H4 (cell line): Measurements from ENCODE around the gene TSPAN18. TPM values are rescaled to one million over a fixed set of nuclear protein-coding genes. Genes with fewer than 3 reads are reported as not detected.
"Not testable (repeated sequence)": the region's sequence is repeated elsewhere in the genome, so short reads cannot be mapped to it uniquely, and the experiment has no call there.

Source experiments
- DNase-seq: peaks from one replicate; pipeline ENCODE4 v3.0.0-alpha.2; 2015; ENCODE audit warnings: low spot score
- total RNA-seq: library from RNA; depleted of rRNA; stranded (reverse); fragments of >200 nt; shearing (Covaris generic); gene quantifications from 2 replicates; pipeline ENCODE4 v1.2.3, GENCODE V29; 2014

The TSPAN18 gene
- total RNA-seq, 1 experiment from 2014 or later: 0.83 TPM

DNA sequence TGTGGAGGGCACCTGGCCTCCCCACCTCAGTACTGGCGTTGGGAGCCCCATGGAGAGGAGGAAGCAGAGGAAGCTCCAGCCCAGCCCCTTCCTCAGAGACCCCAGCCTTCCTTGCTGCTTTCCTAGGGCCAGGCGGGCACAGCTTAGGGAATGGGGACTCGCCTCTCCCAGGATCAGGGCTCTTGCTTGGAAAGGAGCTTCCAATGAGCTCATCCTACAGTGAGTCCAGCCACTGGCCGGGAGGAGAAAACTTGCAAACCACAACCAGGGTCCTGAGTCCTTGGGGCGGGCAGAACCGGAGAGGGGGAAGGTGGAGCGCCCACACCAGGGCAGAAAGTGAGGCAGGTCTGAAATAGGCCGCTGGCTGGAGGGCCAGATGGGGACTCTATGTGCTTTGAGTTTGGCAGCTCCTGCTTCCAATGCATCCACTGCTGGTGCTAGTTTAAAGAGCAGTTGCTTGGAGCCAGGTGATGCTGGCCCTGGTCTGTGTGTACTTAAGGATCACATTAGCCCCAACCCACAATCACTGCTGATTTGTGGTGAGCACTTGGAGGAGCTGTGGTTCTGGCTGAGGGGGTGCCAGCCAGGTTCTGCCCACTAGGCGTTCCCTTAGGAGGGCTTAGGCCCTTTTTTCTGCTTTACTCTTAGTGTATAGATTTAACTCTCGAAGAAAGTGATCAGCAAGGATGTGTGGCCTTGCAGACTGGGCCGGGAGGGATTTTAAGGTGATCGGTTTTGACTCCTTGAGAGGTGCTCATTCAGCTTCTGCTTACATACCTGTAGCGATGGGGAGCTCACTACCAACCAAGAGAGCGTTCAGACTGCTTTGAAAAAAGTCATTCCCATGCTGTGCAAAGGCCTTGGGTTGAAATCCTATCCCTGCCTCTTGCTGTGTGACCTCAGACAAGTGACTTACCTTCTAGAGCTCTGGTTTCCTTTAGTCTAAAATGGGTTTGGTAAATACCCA is 142.0 kb downstream of the TSPAN18 start:
- DNase-seq: peak; percentile 62

DNA sequence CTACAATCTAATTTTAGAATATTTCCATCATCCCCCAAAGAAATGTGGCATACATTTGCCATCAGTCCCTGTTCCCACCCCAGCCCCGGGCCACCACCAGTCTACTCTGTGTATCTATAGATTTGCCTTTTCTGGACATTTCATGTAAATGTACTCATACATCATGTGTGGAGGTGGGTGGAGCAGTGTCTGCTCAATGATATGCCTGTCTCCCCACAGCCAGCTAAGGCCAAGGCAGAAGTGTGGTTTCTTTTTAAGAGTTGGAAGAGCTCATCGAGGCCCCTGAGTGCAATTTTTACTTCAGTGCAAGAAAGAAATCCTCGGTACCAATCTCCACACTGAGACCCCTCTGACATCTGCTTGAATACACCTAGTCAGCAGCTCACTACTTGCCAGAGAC is 143.4 kb downstream of the TSPAN18 start:
- DNase-seq: no peak

DNA sequence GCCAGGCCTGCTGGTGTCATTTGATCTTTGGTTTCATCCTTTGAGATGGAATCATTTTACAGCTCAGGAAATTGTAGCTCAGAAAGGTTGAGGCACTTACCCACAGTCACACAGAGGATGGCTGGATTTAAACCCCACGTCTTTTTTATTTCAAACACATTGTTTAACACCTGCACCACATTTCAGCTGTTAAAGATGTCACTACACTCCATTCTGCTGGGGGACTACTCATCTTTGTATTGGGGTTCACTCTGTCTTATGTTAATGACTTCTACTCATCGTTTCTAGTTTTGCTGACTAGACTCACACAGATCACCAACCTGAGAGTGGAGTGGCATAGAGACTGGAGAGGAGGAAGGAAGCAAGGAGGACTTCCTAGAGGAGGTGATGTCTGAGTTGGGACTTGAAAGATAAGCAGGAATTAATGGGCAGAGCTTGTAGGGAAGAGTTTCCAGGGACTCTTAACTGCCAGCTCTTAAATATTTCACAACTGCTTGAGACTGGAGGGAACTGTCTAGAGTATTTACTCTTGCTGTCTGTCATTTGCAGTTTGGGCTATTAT is 143.9 kb downstream of the TSPAN18 start:
- DNase-seq: no peak

DNA sequence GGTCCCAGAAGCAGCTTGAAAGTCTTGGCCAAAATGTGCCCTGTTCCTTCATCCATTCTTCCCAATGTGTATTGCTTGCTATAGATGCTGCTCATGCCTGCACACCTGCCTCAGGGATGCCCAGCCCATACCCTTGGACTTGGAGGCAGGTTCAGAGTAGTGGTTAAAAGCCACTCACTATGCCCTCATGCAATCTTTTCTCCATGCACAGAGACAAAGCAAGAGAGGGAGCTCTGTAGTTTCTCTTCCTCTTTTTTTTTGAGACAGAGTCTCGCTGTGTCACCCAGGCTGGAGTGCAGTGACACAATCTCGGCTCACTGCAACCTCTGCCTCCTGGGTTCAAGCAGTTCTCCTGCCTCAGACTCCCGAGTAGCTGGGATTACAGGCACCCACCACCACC is 144.9 kb downstream of the TSPAN18 start:
- not testable (repeated sequence) for DNase-seq

DNA sequence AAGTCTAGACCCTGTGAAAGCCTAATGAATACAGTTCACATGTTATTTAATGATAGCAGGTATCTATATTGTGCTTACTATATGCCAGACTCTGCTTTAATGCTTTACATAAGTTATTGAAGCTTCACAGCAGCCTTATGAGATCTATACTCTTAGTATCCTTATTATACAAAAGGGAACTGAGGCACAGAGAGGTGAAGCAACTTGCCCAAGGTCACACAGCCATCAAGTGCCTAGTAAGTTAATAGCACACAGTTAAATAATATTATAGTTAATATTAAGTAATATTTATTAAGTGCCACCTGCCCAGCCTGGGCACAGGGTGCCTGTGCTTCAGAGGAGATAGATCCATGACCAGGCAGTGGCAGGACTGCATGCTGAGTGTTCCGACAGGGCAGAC is 145.8 kb downstream of the TSPAN18 start:
- DNase-seq: no peak

DNA sequence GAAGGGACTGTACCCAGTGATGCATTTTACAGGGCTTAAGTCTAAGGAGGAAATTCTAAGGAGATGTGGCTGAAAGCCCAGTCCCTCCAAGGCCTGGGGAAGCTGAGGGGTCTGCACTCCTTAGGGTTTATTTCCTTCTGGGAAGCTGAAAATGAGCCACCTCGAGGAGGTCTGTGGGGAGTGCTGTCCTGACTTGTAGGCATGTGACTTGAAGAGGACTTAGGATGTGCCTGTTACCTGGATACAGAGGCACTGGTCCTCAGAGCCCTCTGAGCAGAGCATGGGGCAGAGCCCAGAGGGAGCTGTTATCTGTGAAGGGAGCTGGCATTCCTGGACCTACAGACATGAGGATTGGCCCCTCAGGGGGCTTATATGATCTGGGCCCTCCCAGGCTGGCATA is 146.8 kb downstream of the TSPAN18 start:
- no peak for DNase-seq

DNA sequence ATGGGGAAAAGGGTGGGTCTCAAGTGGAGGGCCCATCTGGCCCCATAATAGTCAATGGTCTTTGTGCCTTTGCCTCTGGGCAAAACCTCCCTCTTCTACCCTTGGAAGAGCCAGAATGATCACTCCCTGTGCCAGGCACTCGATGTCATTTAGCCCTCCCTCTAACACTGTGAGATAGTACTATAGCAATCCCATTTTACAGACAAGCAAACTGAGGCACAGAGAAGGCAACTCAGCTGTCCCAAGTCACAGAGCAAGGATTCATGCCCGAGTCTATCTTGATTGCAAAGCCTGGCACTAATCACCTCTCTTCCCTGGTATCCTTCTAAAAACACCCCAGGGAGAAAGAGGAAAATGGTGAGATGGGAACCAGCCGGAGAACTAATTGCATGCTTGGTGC is 147.5 kb downstream of the TSPAN18 start:
- DNase-seq: no peak

DNA sequence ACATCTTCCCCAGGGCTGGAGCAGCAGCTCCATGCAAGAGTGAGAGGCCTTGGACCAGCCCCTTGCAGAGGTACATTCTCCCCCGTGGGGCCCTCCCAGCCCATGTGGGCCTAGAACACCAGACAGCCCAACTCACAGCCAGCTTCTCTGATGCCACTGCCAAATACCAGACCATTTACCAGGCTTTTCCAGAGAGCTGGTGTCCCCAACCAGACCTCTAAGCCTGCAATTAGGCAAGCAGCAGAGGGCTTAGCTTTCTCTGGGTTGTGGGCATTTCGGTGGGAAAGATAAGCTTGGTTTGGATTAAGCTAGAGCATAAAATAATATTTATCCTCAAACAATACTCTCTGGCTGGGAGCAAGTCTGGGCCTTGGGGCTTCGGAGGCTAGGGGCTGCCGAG is 148.3 kb downstream of the TSPAN18 start:
- no peak for DNase-seq

DNA sequence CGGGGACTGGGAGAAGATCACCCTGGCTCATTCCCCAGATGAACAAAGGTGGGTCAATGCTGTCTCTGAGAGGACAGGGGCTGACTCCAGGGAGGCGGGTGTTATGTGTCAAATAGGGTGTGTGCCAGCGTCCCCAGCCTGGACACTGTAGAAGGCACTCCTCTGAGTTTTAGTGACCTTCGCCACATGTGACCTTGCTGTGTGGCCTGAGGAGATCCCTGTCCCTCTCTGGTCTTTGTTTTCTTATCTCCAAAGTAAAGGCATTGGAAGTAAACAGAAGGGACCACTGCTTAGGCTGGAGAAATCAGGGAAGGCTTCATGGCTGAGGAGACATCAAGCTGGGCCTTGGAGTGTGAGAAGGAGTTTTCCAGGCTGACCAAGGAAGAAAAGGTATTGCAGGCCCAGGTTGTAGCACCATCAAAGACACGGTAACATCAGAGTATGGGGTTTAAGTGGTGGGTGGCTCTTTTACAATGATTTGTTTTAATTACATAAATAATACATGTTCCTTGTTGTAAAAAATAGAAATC is 149.5 kb downstream of the TSPAN18 start:
- no peak for DNase-seq

DNA sequence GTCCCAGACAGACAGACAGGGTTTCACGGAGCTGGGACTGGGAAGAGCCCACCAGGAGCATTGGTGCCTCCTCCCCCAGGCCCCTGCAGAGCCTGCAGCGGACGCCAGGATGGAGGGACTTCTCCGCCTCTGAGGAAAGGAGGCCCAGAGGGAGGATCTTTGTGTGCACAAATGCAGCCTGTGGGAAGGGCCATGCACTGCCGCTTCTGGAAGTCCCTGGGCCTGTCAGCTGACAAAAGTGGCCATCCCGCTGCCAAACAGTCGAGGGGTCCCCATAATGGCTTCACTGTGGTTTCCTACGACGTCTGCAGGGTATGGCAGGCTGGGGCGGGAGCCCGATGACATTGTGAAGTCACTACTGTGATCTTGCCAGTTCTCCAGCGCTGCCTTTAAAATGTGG is 150.1 kb downstream of the TSPAN18 start:
- no peak for DNase-seq

DNA sequence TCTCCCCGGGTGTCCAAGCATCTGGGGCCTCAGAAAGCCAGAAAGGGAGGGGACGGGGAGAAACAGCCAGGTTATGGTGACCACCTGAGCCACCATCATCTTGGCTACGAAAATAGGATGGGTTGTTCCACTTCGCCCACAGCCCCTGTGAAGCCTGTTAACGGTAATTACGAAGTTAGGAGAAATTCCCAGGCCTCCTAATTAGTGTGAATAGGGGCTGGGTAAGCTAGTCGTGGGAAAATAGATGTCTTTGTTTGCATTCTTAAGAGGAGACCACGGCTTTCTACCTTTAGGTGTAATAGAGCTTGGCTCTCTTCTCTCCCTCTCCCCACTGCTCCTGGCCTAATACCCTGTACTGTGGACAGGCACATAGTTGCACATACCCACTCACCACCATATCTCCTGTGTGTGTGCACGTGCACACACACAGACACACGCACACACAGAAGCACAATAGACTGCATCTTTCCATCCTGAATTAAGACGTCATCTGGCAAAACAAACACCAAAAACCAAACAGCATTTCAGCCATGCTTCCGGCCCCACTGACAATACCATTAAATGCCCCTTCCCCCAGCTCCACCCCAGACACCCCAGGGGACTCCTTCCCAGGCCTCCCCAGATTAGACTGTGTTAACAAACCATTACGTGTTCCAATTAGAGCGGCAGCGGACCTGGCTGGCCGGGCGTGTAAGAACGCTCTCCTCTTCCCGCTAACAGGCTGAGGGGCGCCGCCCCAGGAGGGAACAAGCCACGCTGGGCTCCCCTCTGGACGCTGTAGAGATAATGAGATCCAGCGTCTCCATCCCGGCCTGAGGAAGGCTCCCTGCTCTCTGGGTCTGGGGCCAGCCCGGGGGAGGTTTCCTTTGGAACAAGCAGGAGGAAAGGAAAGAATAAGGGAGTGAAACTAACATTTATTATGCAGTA is 151.1 kb downstream of the TSPAN18 start:
- peak; percentile 43 for DNase-seq

DNA sequence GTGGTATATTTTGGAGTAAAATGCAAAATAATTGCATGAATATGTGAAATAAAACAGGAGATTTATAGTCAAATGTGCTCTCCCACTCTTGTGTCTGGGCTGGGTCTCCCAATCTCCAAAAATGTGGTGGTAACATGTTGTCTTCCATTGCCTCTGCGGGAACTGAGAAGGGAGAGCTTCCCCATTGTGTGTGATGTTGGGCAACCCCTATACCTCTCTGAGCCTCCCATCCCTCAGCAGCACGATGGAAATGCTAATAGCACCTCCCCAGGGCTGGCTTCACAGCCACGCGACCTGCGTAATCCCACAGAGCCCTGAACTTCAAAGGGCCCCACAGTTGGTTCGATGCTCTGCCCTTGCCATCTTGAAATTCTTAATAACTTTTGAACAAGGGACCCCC is 151.9 kb downstream of the TSPAN18 start:
- DNase-seq: no peak

DNA sequence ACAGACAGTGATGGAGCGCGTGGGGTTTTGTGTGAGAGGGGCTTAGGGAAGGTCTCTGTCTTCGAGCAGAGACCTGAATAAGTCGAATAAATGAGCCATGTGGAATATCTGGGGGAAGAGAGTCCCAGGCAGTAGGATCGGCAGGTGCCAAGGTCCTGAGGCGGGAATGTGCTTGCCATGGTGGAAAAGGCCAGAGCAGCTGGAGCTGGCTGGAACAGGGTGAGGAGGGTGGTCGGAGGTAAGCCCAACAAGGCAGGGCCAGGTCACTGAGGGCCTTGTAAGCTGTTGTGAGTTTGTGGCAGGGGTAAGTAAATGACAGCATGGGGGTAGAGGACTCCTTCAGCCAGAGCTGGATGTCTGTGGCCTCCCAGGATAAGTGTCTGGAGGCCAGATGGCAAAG is 152.7 kb downstream of the TSPAN18 start:
- no peak for DNase-seq

DNA sequence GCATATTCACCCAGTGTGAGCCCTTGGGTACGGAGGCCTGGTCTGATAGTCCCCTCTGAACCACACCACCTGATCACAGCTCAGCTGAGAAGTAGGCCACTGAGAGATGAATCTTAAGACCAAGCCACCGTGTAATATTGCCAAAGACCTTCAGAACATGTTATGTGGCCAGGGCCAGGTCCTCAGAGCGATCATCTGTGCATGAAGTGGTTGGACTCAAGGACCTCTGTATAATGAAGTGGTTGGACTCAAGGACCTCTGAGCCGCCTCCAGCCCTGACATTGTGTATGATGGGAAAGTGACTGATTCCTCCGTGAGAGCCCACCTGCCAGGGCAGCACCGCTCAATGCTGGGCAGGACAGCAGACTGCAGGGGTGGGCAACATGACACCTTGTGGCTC is 153.7 kb downstream of the TSPAN18 start:
- no peak for DNase-seq

DNA sequence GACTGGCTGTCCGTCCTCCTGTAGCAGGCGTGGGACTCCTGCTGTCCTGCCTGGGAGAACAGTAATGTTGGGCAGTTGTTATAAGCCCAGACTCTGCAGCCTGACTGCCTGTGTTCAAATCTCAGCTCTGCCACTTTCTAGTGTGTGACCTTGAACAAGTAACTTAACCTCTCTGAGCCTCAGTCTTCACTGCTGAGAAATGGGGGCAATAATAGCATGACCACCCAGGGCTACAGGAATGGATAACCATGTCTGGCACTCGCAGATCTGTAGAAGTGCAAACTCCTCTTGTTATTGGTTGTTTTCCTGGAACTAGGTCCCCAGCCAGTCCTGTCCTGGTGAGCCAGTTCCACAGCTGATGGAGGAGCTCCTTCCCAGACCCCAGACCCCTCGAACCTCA is 154.2 kb downstream of the TSPAN18 start:
- DNase-seq: no peak

DNA sequence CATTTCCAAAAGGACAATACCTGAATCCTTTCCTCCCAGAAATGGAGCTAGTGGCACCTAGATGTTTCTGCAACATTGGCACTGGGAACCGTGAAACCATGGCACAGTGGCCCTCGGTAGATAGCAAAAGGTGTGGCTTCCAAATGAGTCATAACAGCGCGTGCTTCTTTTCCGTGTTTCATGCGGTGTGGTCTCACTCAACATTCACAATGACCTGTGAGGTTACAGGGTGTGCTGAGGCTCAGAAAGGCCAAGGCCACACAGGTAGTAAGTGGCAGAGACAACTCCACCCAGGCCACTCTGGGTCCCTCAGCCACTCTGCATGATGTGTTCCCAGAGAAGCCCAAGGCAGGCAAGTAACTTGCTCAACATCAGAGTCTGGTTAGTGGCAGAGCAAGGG is 156.5 kb downstream of the TSPAN18 start:
- DNase-seq: peak; percentile 42

DNA sequence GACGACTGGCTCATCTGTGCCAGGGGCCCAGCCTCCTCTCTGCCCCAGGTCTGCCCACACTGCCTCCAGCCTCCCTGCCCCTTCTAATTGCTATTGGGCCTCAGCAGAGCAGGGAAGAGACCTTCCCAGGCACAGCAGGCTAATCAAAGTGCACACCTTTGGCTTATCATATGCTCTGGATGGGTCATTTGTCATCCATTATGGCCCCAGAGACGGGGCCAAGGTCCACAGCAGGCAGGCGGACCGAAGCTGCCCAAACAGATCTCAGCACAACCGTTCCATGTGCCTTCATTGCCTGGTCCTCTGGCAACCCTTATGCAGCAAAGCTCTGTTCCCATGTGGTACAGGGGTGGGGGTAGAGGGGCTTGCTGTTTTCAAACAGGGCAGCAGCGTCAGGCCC is 157.3 kb downstream of the TSPAN18 start:
- no peak for DNase-seq

DNA sequence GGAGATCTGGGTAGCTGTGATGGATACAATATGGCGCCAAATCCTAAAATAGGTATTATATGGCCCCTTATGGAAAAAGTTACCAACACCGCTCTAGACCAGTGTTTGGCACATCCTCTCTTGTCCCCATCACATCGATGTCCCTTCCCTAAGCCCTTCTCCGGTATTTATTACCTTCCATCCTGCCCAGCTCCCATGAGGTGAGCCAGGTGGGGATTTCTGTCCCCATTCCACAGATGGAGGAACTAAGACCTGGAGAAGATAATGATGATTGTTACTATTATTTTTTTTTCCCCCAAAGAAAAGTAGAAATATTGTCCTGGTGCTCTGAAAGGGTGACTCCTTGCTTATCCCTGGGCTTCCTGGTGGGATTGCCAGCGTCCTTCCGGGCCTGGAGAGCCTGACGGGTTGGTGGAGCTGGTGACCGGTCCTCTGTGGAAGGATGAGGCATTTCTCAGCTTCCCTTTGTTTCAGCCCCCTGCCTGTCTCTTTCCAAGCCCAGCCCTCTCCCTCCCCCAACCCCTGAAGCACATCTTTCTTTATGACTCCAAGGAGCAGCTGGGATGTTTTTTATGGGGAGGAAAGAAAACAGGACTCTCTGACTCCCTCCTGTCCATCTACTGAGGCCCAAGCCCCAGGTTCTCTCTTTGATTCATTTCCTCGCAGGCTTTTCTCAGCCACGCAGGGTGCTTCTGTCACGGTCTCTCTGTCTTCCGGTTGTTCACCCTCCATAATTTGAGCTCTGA is 158.5 kb downstream of the TSPAN18 start:
- DNase-seq: no peak

DNA sequence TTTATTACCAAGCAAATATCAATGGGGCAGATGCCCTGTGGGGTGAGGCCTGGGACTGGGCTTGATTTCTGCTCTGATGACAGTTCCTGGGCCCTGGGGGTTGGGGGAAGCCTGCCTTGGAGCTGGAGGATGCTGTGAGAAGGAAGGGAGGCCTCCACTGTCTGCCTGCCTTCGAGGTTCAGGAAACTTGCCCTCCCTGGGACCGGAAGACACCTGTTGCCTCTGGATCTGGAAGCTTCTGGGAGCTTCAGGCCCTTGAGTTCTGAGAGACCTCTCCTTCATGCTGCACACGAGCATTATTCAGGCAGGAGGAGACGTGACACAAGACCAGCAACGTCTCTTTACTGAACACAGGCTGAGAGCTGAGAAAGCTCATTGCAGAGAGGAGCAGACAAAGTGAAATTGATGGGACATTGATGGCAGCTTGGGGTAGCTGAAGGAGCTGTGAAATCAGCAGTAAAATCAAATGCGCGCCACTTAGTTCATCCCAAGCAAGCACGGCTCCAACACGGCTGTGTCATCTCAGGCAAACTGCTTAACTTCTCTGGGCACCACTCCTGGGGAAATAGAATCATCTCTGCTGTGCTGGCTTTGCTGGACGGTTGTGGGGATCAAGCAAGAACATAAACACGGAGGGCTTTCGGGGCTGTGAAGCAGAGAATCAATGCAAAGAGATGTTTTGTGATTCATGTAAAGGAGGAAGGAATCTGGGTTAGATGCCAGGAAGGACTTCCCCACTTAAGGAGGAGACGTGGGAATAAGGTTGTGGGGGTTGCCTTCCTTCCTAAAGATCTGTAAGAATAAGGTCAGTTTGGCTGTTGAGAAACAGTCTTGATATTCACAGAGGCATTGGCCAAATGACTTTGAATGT is 159.4 kb downstream of the TSPAN18 start:
- no peak for DNase-seq

DNA sequence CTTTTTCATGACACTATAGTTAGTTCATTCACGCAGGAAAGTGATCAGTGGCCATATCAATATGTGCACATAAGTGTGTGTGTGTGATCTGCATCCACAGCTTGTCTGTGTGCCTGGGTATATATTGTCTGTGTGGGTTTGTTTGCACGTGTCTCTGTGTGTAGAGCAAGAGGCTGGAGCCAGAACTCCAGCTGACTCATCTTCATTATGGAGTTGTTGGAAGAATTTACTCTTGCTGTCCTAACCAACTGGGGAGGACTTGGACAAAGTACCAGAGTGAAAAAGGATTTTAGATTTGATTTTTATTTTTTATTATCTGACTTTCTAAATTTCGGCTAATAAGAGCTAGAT is 160.0 kb downstream of the TSPAN18 start:
- DNase-seq: no peak
